Esophagus (tissue), 2 donors: Measurements from ENCODE around the gene FAM13A. TPM values are rescaled to one million over a fixed set of nuclear protein-coding genes. Genes with fewer than 3 reads are reported as not detected.

Source experiments
- H3K27ac ChIP-seq, 2 donors: one replicate each; pipeline ENCODE4 v1.5.1; 2013; ENCODE audit warnings: low read depth in 2 of 2, mild to moderate bottlenecking in 2 of 2, inconsistent platforms in 1 of 2, low read length in 1 of 2, moderate library complexity in 1 of 2
- H3K27me3 ChIP-seq, 2 donors: one replicate each; pipeline ENCODE4 v1.6.1; 2013; ENCODE audit warnings: low read length in 2 of 2, control low read depth in 1 of 2, mild to moderate bottlenecking in 1 of 2; ENCODE audit not compliant: insufficient read depth in 2 of 2, control insufficient read depth in 1 of 2
- H3K36me3 ChIP-seq, 2 donors: one replicate each; pipeline ENCODE4 v1.6.1; 2013; ENCODE audit warnings: low read length in 1 of 2; ENCODE audit not compliant: control insufficient read depth in 2 of 2, insufficient read depth in 2 of 2
- H3K4me1 ChIP-seq, 2 donors: one replicate each; pipeline ENCODE4 v1.6.1; 2013; ENCODE audit warnings: low read length in 1 of 2; ENCODE audit not compliant: control insufficient read depth in 2 of 2, insufficient read depth in 2 of 2
- H3K4me3 ChIP-seq, 2 donors: one replicate each; pipeline ENCODE4 v1.5.1; 2013; ENCODE audit warnings: low read length in 2 of 2, mild to moderate bottlenecking in 2 of 2, low read depth in 1 of 2, moderate library complexity in 1 of 2
- H3K9me3 ChIP-seq, 2 donors: one replicate each; pipeline ENCODE4 v1.6.1; 2013; ENCODE audit warnings: mild to moderate bottlenecking in 2 of 2, low read depth in 1 of 2, low read length in 1 of 2, moderate library complexity in 1 of 2; ENCODE audit not compliant: control insufficient read depth in 2 of 2, insufficient read depth in 1 of 2
- WGBS, 2 donors: extraction: QIAGEN DNeasy Blood & Tissue Kit; methylation state at CpG; one replicate each; pipeline ENCODE4 v1.1.7; 2013; 5-methylcytosine and 5-hydroxymethylcytosine counted together
- polyA plus RNA-seq, 2 donors: library from polyadenylated mRNA; stranded (reverse); fragments of 200-250 nt; gene quantifications; one replicate each; pipeline ENCODE4 v1.2.3, GENCODE V29; 2013
- donor health status: healthy with polysubstance abuse.
- donor health status: Bipolar disorder and iron deficiency.

FAM13A gene
- polyA plus RNA-seq, 2 donors: 2.5 to 2.7 TPM

- 32 to 45% methylated on average over 1 of the region's 1 CpG for WGBS, 2 donors
- Histone ChIP-seq H3K27me3 (no peaks in the 10 kb centered on the region), H3K4me3 (no peak overlapping the region), H3K27ac (no peak overlapping the region), H3K9me3 (no peaks in the 10 kb centered on the region), H3K4me1 (no peaks in the 10 kb centered on the region), H3K36me3 (peaks cover 0 to 4% of the 10 kb centered on the region in 2 donors)
Observed at GRCh38 chr4:88792268-88792781, 264.7 kb downstream of the FAM13A start.

DNA sequence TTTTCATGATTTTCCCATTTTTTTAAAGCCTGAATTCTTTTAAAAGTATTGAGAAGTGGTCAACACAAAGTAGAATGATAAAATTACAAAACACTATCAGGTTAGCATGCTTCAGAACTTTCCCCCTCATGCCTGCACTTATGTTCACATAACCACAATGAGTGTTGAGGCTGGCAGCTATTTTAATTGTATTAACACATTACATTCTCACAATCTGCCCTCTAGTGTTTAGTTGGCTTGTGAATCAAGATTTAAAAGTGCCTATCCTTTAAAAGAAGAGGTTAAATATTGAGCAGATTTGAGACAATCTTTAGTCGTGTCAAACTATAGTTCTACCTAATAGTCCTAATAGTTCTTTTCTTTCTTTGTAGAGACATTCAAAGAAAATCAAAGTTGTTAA lies 265.7 kb downstream of the FAM13A start:
- 85 to 86% methylated on average over 1 of the region's 1 CpG for WGBS, 2 donors
- Histone ChIP-seq H3K27me3 (no peaks in the 10 kb centered on the region), H3K9me3 (no peaks in the 10 kb centered on the region), H3K4me1 (no peaks in the 10 kb centered on the region), H3K27ac (no peak overlapping the region), H3K4me3 (no peak overlapping the region), H3K36me3 (peaks cover 0 to 4% of the 10 kb centered on the region in 2 donors)

DNA sequence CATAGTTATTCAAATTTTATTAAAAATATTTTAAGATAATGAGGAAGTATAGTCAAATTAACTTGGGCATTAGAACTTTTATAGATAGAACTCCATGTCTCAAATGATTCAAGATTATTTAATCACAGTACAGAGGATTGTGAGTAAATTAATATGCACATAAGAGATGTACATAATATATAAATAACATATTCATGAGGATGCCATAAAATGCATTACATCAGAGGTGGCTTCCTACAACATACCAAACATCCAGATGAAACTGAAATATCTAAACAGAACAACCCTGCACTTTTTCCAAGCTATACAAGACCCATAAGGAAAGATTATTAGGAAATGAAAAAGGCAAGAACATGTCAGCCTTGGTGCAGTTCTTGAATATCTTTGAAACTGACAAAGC lies 268.1 kb downstream of the FAM13A start:
- H3K4me1 ChIP-seq: no peaks in the 10 kb centered on the region
- no peaks in the 10 kb centered on the region for H3K9me3 ChIP-seq
- H3K4me3 ChIP-seq: no peak overlapping the region
- H3K27ac ChIP-seq: no peak overlapping the region
- H3K36me3 ChIP-seq: peaks cover 0 to 4% of the 10 kb centered on the region in 2 donors
- no peaks in the 10 kb centered on the region for H3K27me3 ChIP-seq

DNA sequence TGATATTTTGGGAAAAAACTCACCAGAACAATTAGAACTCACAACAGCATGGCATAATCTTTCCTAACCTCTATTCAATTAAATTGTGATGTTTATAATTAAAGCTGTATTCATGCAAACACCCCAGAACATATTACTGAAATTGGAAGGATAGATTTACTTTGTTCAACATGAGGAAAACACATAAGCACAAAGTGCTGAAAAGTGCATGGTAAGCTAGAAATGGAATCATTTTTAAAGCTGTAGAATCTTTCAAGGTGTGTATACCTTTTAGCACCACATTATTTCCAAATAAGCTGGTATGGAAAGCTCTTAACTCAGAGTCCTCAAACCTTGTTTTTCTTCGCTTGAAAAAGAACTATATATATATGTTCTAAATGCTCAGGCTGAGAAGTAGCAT lies 268.6 kb downstream of the FAM13A start:
- Histone ChIP-seq H3K27ac (no peak overlapping the region), H3K4me3 (no peak overlapping the region), H3K36me3 (peaks cover 0 to 4% of the 10 kb centered on the region in 2 donors), H3K4me1 (no peaks in the 10 kb centered on the region), H3K27me3 (no peaks in the 10 kb centered on the region), H3K9me3 (no peaks in the 10 kb centered on the region)
- 94 to 100% methylated on average over 1 of the region's 1 CpG for WGBS, 2 donors

GRCh38 chr4:88786011-88786410 lies 271.0 kb downstream of the FAM13A start:
- 94 to 95% methylated on average over 1 of the region's 1 CpG for WGBS, 2 donors

GRCh38 chr4:88780389-88780788 lies 276.6 kb downstream of the FAM13A start:
- H3K4me3 ChIP-seq: no peak overlapping the region
- H3K27ac ChIP-seq: no peak overlapping the region
- 94 to 97% methylated on average over 1 of the region's 1 CpG for WGBS, 2 donors

More at GRCh38 chr4:88786011-88786410, 271.0 kb downstream of the FAM13A start:
- Histone ChIP-seq H3K27me3 (no peaks in the 10 kb centered on the region), H3K27ac (no peak overlapping the region), H3K9me3 (no peaks in the 10 kb centered on the region), H3K4me3 (no peak overlapping the region), H3K36me3 (peaks cover 0 to 4% of the 10 kb centered on the region in 2 donors), H3K4me1 (no peaks in the 10 kb centered on the region)

GRCh38 chr4:88779431-88779830 lies 277.6 kb downstream of the FAM13A start:
- Histone ChIP-seq H3K4me3 (no peak overlapping the region), H3K27ac (no peak overlapping the region), H3K9me3 (no peaks in the 10 kb centered on the region), H3K4me1 (no peaks in the 10 kb centered on the region), H3K36me3 (no peaks in the 10 kb centered on the region), H3K27me3 (no peaks in the 10 kb centered on the region)
- WGBS, 2 donors: 61 to 67% methylated on average over 3 of the region's 3 CpGs

More at GRCh38 chr4:88780389-88780788, 276.6 kb downstream of the FAM13A start:
- Histone ChIP-seq H3K27me3 (no peaks in the 10 kb centered on the region), H3K36me3 (no peaks in the 10 kb centered on the region), H3K4me1 (no peaks in the 10 kb centered on the region), H3K9me3 (no peaks in the 10 kb centered on the region)

GRCh38 chr4:88775529-88775928 lies 281.5 kb downstream of the FAM13A start:
- Histone ChIP-seq H3K27ac (no peak overlapping the region), H3K36me3 (no peaks in the 10 kb centered on the region), H3K4me1 (no peaks in the 10 kb centered on the region), H3K9me3 (no peaks in the 10 kb centered on the region), H3K4me3 (no peak overlapping the region), H3K27me3 (no peaks in the 10 kb centered on the region)
- WGBS, 2 donors: 92 to 93% methylated on average over 2 of the region's 2 CpGs

- no peak overlapping the region for H3K27ac ChIP-seq
- H3K27me3 ChIP-seq: no peaks in the 10 kb centered on the region
- H3K4me1 ChIP-seq: no peaks in the 10 kb centered on the region
- no peaks in the 10 kb centered on the region for H3K9me3 ChIP-seq
- no peaks in the 10 kb centered on the region for H3K36me3 ChIP-seq
- H3K4me3 ChIP-seq: no peak overlapping the region
- WGBS, 2 donors: 93 to 94% methylated on average over 1 of the region's 1 CpG
Observed at GRCh38 chr4:88775026-88775425, 282.0 kb downstream of the FAM13A start.

DNA sequence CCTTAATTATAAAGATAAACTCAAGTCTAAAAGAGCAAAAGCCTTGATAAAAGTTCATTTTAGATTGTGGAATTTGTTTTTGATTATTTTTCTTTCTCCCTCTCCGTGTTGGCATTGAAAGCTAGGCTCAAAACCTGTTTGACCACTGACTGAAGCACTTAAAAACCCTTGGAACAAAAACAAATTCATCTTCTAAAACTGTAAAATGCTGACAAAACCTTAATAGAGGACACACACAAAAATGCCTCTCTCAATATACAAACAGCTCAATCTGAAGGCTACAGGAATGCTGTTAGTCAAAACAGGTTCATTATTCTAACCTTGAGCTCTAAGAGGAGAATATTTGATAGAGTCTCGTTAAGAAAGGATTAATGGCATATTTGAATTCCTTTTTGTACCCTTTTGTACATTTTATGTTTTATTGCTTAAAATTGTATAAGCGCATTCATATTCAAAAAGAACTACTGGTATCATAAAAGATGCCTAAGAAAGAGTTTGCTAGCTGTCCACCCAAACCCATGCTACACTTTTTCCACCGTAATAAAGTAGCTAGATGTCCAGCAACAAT lies 285.0 kb downstream of the FAM13A start:
- H3K9me3 ChIP-seq: no peaks in the 10 kb centered on the region
- H3K36me3 ChIP-seq: no peaks in the 10 kb centered on the region
- H3K27ac ChIP-seq: no peak overlapping the region
- no peak overlapping the region for H3K4me3 ChIP-seq
- no peaks in the 10 kb centered on the region for H3K4me1 ChIP-seq
- 68 to 70% methylated on average over 4 of the region's 4 CpGs for WGBS, 2 donors
- H3K27me3 ChIP-seq: no peaks in the 10 kb centered on the region
